H1 (cell line): ENCODE data around the gene BARHL1. TPM values are rescaled to one million over a fixed set of nuclear protein-coding genes. Genes with fewer than 3 reads are reported as not detected.

ENCODE experiments used
- CTCF ChIA-PET: fragments of 300-600 bp; sonication (Branson Sonifier 250); formaldehyde crosslinking; loops from one replicate; lab custom pipeline; 2021; ENCODE audit not compliant: partially characterized antibody; lab: Charles Lee
- POLR2A ChIA-PET: fragments of 300-600 bp; sonication (Branson Sonifier 250); formaldehyde crosslinking; loops from one replicate; lab custom pipeline; 2021; ENCODE audit warnings: inconsistent platforms; ENCODE audit not compliant: partially characterized antibody; lab: Charles Lee
- DNase-seq, 2 experiments: peaks; one replicate each; pipeline versions ENCODE4 v3.0.0 to v3.0.0-alpha.2; 2010 to 2022; ENCODE audit warnings: low spot score in 2 of 2, low read depth in 1 of 2, mixed read lengths in 1 of 2
- FAIRE-seq: peaks from 2 replicates; lab custom pipeline; 2011; peaks lifted over from hg19 to GRCh38; lab: Jason Lieb, UNC
- H2AFZ ChIP-seq: 2 replicates; pipeline ENCODE4 v1.8.1; 2012; ENCODE audit warnings: low read length, inconsistent platforms
- H2AK5ac ChIP-seq: 2 replicates; pipeline ENCODE4 v1.6.1; 2013; ENCODE audit warnings: low read depth, low read length
- H2BK120ac ChIP-seq: replicated peaks from 2 replicates; pipeline ENCODE3; 2013; ENCODE audit warnings: low read depth, low read length, inconsistent platforms
- H2BK12ac ChIP-seq: 2 replicates; pipeline ENCODE4 v1.6.1; 2013; ENCODE audit warnings: low read depth, low read length
- H2BK15ac ChIP-seq: 2 replicates; pipeline ENCODE4 v1.6.1; 2013; ENCODE audit warnings: low read length
- H2BK20ac ChIP-seq: 2 replicates; pipeline ENCODE4 v1.6.1; 2013; ENCODE audit warnings: low read length
- H2BK5ac ChIP-seq: 2 replicates; pipeline ENCODE4 v1.6.1; 2013; ENCODE audit warnings: low read depth, low read length
- H3K14ac ChIP-seq: 2 replicates; pipeline ENCODE4 v1.6.1; 2013; ENCODE audit warnings: inconsistent platforms; ENCODE audit not compliant: insufficient read length
- H3K18ac ChIP-seq: 2 replicates; pipeline ENCODE4 v1.6.1; 2013; ENCODE audit warnings: low read length; ENCODE audit errors: extremely low read depth
- H3K23ac ChIP-seq: 2 replicates; pipeline ENCODE4 v1.6.1; 2013; ENCODE audit warnings: inconsistent platforms; ENCODE audit not compliant: insufficient read length
- H3K23me2 ChIP-seq: 2 replicates; pipeline ENCODE4 v1.6.1; 2013; ENCODE audit warnings: low read depth, low read length
- H3K27ac ChIP-seq: 2 replicates; pipeline ENCODE4 v1.6.1; 2011; ENCODE audit warnings: low read depth, low read length, inconsistent platforms
- H3K27me3 ChIP-seq, 4 experiments: replicated peaks in 1 of 4; 1 replicate in 1 of 4; 2 replicates in 3 of 4; pipeline versions ENCODE4 v1.6.1 to v1.8.1; 2011 to 2013; ENCODE audit warnings: low read length in 3 of 4, mild to moderate bottlenecking in 3 of 4, inconsistent platforms in 2 of 4, mixed read lengths in 2 of 4, moderate library complexity in 1 of 4; ENCODE audit not compliant: control insufficient read depth in 3 of 4, insufficient read depth in 3 of 4; ENCODE audit errors: extremely low read depth in 1 of 4
- H3K36me3 ChIP-seq, 4 experiments: 2 replicates each; pipeline versions ENCODE4 v1.6.1 to v1.8.1; 2011 to 2013; ENCODE audit warnings: mild to moderate bottlenecking in 4 of 4, low read length in 3 of 4, moderate library complexity in 2 of 4, control low read depth in 1 of 4, inconsistent platforms in 1 of 4; ENCODE audit not compliant: insufficient read depth in 4 of 4, control insufficient read depth in 2 of 4
- H3K4ac ChIP-seq: replicated peaks from 2 replicates; pipeline ENCODE3; 2013; ENCODE audit warnings: low read length, low read depth, mixed read lengths, inconsistent platforms; ENCODE audit not compliant: insufficient read length
- H3K4me1 ChIP-seq, 4 experiments: replicated peaks in 1 of 4; 1 replicate in 1 of 4; 2 replicates in 3 of 4; pipeline versions ENCODE4 v1.6.1 to v1.8.1; 2011 to 2013; ENCODE audit warnings: low read length in 3 of 4, inconsistent platforms in 2 of 4, mixed read lengths in 1 of 4; ENCODE audit not compliant: insufficient read depth in 4 of 4, control insufficient read depth in 3 of 4
- H3K4me2 ChIP-seq, 2 experiments: 2 replicates each; pipeline versions ENCODE4 v1.6.1 to v1.8.1; 2011 to 2013; ENCODE audit warnings: low read depth in 2 of 2, low read length in 2 of 2, control low read depth in 1 of 2, inconsistent platforms in 1 of 2, mild to moderate bottlenecking in 1 of 2; ENCODE audit not compliant: insufficient read depth in 1 of 2
- H3K4me3 ChIP-seq, 4 experiments: fragments of 200-600, 300-600 bp in 1 of 4; sonication (generic), shearing (Covaris generic), sonication (Bioruptor Twin) in 1 of 4; 2 replicates each; pipeline versions ENCODE4 v1.5.1 to v1.8.1; 2011 to 2016; ENCODE audit warnings: low read length in 4 of 4, low read depth in 3 of 4, control low read depth in 2 of 4, inconsistent platforms in 2 of 4, mild to moderate bottlenecking in 2 of 4, mixed read lengths in 1 of 4, moderate library complexity in 1 of 4; ENCODE audit not compliant: insufficient read depth in 2 of 4; ENCODE audit errors: extremely low read depth in 1 of 4
- H3K56ac ChIP-seq: replicated peaks from 2 replicates; pipeline ENCODE3; 2013; ENCODE audit warnings: low read depth, mild to moderate bottlenecking, mixed read lengths, low read length, inconsistent platforms; ENCODE audit not compliant: insufficient read length
- H3K79me1 ChIP-seq: 2 replicates; pipeline ENCODE4 v1.6.1; 2013; ENCODE audit warnings: low read depth, low read length, control low read depth
- H3K79me2 ChIP-seq, 2 experiments: 2 replicates each; pipeline versions ENCODE4 v1.6.1 to v1.8.1; 2012 to 2013; ENCODE audit warnings: low read length in 2 of 2, mild to moderate bottlenecking in 2 of 2, inconsistent platforms in 1 of 2; ENCODE audit not compliant: insufficient read depth in 2 of 2, control insufficient read depth in 1 of 2
- H3K9ac ChIP-seq, 4 experiments: replicated peaks in 1 of 4; 1 replicate in 1 of 4; 2 replicates in 3 of 4; pipeline versions ENCODE4 v1.6.1 to v1.8.1; 2011 to 2013; ENCODE audit warnings: low read depth in 3 of 4, low read length in 3 of 4, control low read depth in 2 of 4, mild to moderate bottlenecking in 2 of 4, moderate library complexity in 2 of 4, inconsistent platforms in 1 of 4; ENCODE audit errors: extremely low read depth in 1 of 4
- H3K9me3 ChIP-seq, 2 experiments: 2 replicates each; pipeline versions ENCODE4 v1.6.1 to v1.8.1; 2012 to 2013; ENCODE audit warnings: mild to moderate bottlenecking in 2 of 2, moderate library complexity in 2 of 2, control low read depth in 1 of 2, inconsistent platforms in 1 of 2, low read depth in 1 of 2, low read length in 1 of 2, mixed read lengths in 1 of 2; ENCODE audit not compliant: insufficient read depth in 2 of 2
- H4K20me1 ChIP-seq, 2 experiments: replicated peaks in 1 of 2; 2 replicates each; pipeline versions ENCODE3 to v1.8.1; 2011 to 2013; ENCODE audit warnings: inconsistent platforms in 2 of 2, low read length in 2 of 2, mild to moderate bottlenecking in 1 of 2; ENCODE audit not compliant: insufficient read depth in 2 of 2, control insufficient read depth in 1 of 2
- H4K5ac ChIP-seq: 2 replicates; pipeline ENCODE4 v1.6.1; 2013; ENCODE audit warnings: low read length, low read depth, mixed read lengths, inconsistent platforms; ENCODE audit not compliant: insufficient read length
- H4K8ac ChIP-seq: 2 replicates; pipeline ENCODE4 v1.8.0; 2013; ENCODE audit warnings: mild to moderate bottlenecking, moderate library complexity, low read length, inconsistent platforms; ENCODE audit not compliant: insufficient read depth; ENCODE audit errors: extremely low read depth
- H4K91ac ChIP-seq: replicated peaks from 2 replicates; pipeline ENCODE3; 2013; ENCODE audit warnings: low read length, mixed read lengths, inconsistent platforms; ENCODE audit not compliant: insufficient read length
- BCL11A ChIP-seq, 2 experiments: IDR thresholded peaks; one replicate each; pipeline ENCODE4 v1.6.1; 2011; ENCODE audit warnings: low read depth in 2 of 2, low read length in 2 of 2, mild to moderate bottlenecking in 2 of 2
- CEBPB ChIP-seq: IDR thresholded peaks from 2 replicates; pipeline ENCODE4 v1.6.1; 2012; ENCODE audit warnings: low read depth, low read length
- EP300 ChIP-seq, 2 experiments: IDR thresholded peaks; 1 replicate in 1 of 2; 2 replicates in 1 of 2; pipeline ENCODE4 v1.6.1; 2011 to 2012; ENCODE audit warnings: low read depth in 2 of 2, low read length in 2 of 2, mild to moderate bottlenecking in 2 of 2, borderline replicate concordance in 1 of 2, inconsistent platforms in 1 of 2, moderate library complexity in 1 of 2
- FOSL1 ChIP-seq: IDR thresholded peaks from 2 replicates; pipeline ENCODE4 v1.6.1; 2011; ENCODE audit warnings: mild to moderate bottlenecking, low read depth, low read length, moderate library complexity; ENCODE audit not compliant: insufficient read depth
- GABPA ChIP-seq: IDR thresholded peaks from 2 replicates; pipeline ENCODE4 v1.6.1; 2011; ENCODE audit warnings: mild to moderate bottlenecking, low read length, moderate library complexity, borderline replicate concordance; ENCODE audit not compliant: insufficient read depth
- KDM1A ChIP-seq: fragments of 200-600, 300-600 bp; sonication (generic); IDR thresholded peaks from 2 replicates; pipeline ENCODE4 v1.7.1; 2016; ENCODE audit warnings: mild to moderate bottlenecking, low read length, borderline replicate concordance
- POU5F1 ChIP-seq: IDR thresholded peaks from 2 replicates; pipeline ENCODE4 v1.6.1; 2011; ENCODE audit warnings: low read depth, mild to moderate bottlenecking, low read length, moderate library complexity
- RAD21 ChIP-seq, 2 experiments: IDR thresholded peaks in 1 of 2; conservative IDR thresholded peaks in 1 of 2; 2 replicates each; pipeline ENCODE4 v1.6.1; 2011; ENCODE audit warnings: low read depth in 2 of 2, low read length in 2 of 2, improper control_type of control experiment in 1 of 2, inconsistent platforms in 1 of 2, mild to moderate bottlenecking in 1 of 2, moderate library complexity in 1 of 2
- RFX5 ChIP-seq: IDR thresholded peaks from 2 replicates; pipeline ENCODE4 v1.6.1; 2011; ENCODE audit warnings: low read depth, low read length, improper control_type of control experiment, borderline replicate concordance
- RXRA ChIP-seq: IDR thresholded peaks from 2 replicates; pipeline ENCODE4 v1.6.1; 2011; ENCODE audit warnings: low read depth, mild to moderate bottlenecking, low read length, moderate library complexity; ENCODE audit not compliant: insufficient read depth
- SIX5 ChIP-seq: IDR thresholded peaks from 2 replicates; pipeline ENCODE4 v1.6.1; 2011; ENCODE audit warnings: mild to moderate bottlenecking, low read depth, low read length
- SP1 ChIP-seq: IDR thresholded peaks from 2 replicates; pipeline ENCODE4 v1.6.1; 2011; ENCODE audit warnings: low read depth, low read length
- TBP ChIP-seq: IDR thresholded peaks from 2 replicates; pipeline ENCODE4 v1.6.1; 2011; ENCODE audit warnings: low read depth, low read length, improper control_type of control experiment
- YY1 ChIP-seq: IDR thresholded peaks from 2 replicates; pipeline ENCODE4 v1.6.1; 2011; ENCODE audit warnings: low read depth, mild to moderate bottlenecking, low read length
- ZNF274 ChIP-seq: IDR thresholded peaks from 2 replicates; pipeline ENCODE4 v1.7.0; 2012; ENCODE audit warnings: low read length, borderline replicate concordance; ENCODE audit errors: extremely low read depth
- WGBS, 2 experiments: shearing (Covaris generic) in 1 of 2; methylation state at CpG; one replicate each; pipeline versions ENCODE4 v1.1.6 to v1.1.7; 2013 to 2015; ENCODE audit warnings: low lambda C conversion rate in 2 of 2, mixed read lengths in 2 of 2, inconsistent platforms in 1 of 2, low coverage in 1 of 2, missing lambda C conversion rate in 1 of 2; ENCODE audit not compliant: insufficient replicate concordance in 2 of 2, insufficient coverage in 1 of 2, insufficient read length in 1 of 2; ENCODE audit errors: extremely low coverage in 1 of 2, missing lambda C conversion rate in 1 of 2; 5-methylcytosine and 5-hydroxymethylcytosine counted together
- polyA plus RNA-seq, 7 experiments: library from polyadenylated mRNA; depleted of rRNA in 3 of 7; stranded (reverse) in 5 of 7; unstranded in 2 of 7; fragments of >200 nt in 5 of 7; fragments of 200-250 nt in 2 of 7; gene quantifications; 1 replicate in 5 of 7; 2 replicates in 1 of 7; 4 replicates in 1 of 7; pipeline versions ENCODE4 v1.2.1 to v1.2.3, GENCODE V29; 2011 to 2013; ENCODE audit warnings: missing spikeins in 2 of 7, mixed read lengths in 2 of 7
- total RNA-seq: library from RNA; stranded (reverse); fragmentation: NEBNext Ultra II Directional; extraction: Animal tissue kit (Norgen Biotek cat#: 25700); gene quantifications from 2 replicates; pipeline ENCODE4 v1.2.1, GENCODE V29; 2021

BARHL1 gene
- total and polyA plus RNA-seq, 2 of the 8 experiments (the other 6 are each of a cell fraction or from before 2014, with no cell fraction given), result not detected

- CTCF ChIA-PET, result no interaction called here
- no peak overlapping the region for H3K4ac ChIP-seq
- no peaks in the 10 kb centered on the region; the same call in 1 of the 2 replicates for H3K79me1 ChIP-seq
- no peak for FAIRE-seq
- H3K56ac ChIP-seq, result no peak overlapping the region
- no peaks in the 10 kb centered on the region for H3K9me3 ChIP-seq
- no peaks in the 10 kb centered on the region for H3K27me3 ChIP-seq
- H3K14ac ChIP-seq, result no peak overlapping the region
- no peak overlapping the region for H3K27ac ChIP-seq
- H2BK120ac ChIP-seq, result no peak overlapping the region
- no peak overlapping the region for H3K9ac ChIP-seq
- H3K18ac ChIP-seq, result no peak overlapping the region
- H4K8ac ChIP-seq, result no peak overlapping the region
- H2AK5ac ChIP-seq, result no peak overlapping the region
- no peaks in the 10 kb centered on the region for H3K23me2 ChIP-seq
- H3K4me1 ChIP-seq, result peaks cover 1 to 4% (median 4%) of the 10 kb centered on the region in 4 experiments; a peak in 4 of 7 replicates
- no peak overlapping the region for H2BK20ac ChIP-seq
- H4K91ac ChIP-seq, result no peak overlapping the region
- no peak for DNase-seq
- 94% methylated on average over 12 of the region's 12 CpGs; no CpG with 5 or more reads in 1 of the 2 experiments for WGBS, 2 experiments
- H3K36me3 ChIP-seq, result peaks cover 4 to 48% (median 15%) of the 10 kb centered on the region in 4 experiments
- H2BK12ac ChIP-seq, result no peak overlapping the region
- H3K4me3 ChIP-seq, result no peak overlapping the region
- peaks cover 0 to 1% of the 10 kb centered on the region in 2 experiments for H4K20me1 ChIP-seq
- no peak overlapping the region for H2BK15ac ChIP-seq
- POLR2A ChIA-PET, result interaction anchor here (0.7 kb wide), 1 partner anchor 43 kb away, joined by 3 read pairs; no protein-coding TSS in a partner anchor
- H3K4me2 ChIP-seq, result no peak overlapping the region
- no peak overlapping the region for H2BK5ac ChIP-seq
- no peak overlapping the region for H3K23ac ChIP-seq
- no peak overlapping the region for H4K5ac ChIP-seq
- no peak overlapping the region for H2AFZ ChIP-seq
- H3K79me2 ChIP-seq, result no peaks in the 10 kb centered on the region
- TF ChIP-seq SP1 (no peak), ZNF274 (no peak), TBP (no peak), RFX5 (no peak), BCL11A (IDR thresholded peaks at IDR 0.05; ENCODE audit: low read depth in 2 of 2, low read length in 2 of 2) (no peak), RXRA (no peak), POU5F1 (no peak), EP300 (IDR thresholded peaks at IDR 0.05; ENCODE audit: borderline replicate concordance in 1 of 2, low read depth in 2 of 2, low read length in 2 of 2) (no peak), GABPA (no peak), CEBPB (no peak), KDM1A (no peak), YY1 (no peak), RAD21 (IDR thresholded peaks at IDR 0.05 in 1 of 2, conservative IDR thresholded peaks at IDR 0.05 in 1 of 2; ENCODE audit: low read depth in 2 of 2, low read length in 2 of 2) (no peak), SIX5 (no peak), FOSL1 (no peak)
These were observed 28.3 kb downstream of the BARHL1 start for GRCh38 chr9:132610661-132611060.
